HL-60 (cell line): ENCODE results near the gene CTRB2.
"Not testable (repeated sequence)": the region's sequence is repeated elsewhere in the genome, so short reads cannot be mapped to it uniquely, and the experiment has no call there.

Source experiments
- CTCF ChIP-seq: IDR thresholded peaks from one replicate; pipeline ENCODE4 v1.5.1; 2011; ENCODE audit warnings: low read length, control low read depth, inconsistent platforms; ENCODE audit not compliant: insufficient read depth
- GABPA ChIP-seq: IDR thresholded peaks from 2 replicates; pipeline ENCODE4 v1.6.1; 2012; ENCODE audit warnings: low read depth
- POLR2AphosphoS5 ChIP-seq: IDR thresholded peaks from 2 replicates; pipeline ENCODE4 v1.6.1; 2012; ENCODE audit warnings: low read depth
- REST ChIP-seq: IDR thresholded peaks from 2 replicates; pipeline ENCODE4 v1.6.1; 2012; ENCODE audit warnings: low read depth; ENCODE audit not compliant: insufficient replicate concordance
- SPI1 ChIP-seq: IDR thresholded peaks from 2 replicates; pipeline ENCODE4 v1.6.1; 2012; ENCODE audit warnings: low read depth, mild to moderate bottlenecking, borderline replicate concordance

- not testable (repeated sequence) for TF ChIP-seq CTCF, POLR2AphosphoS5, SPI1, GABPA, REST
Measured at GRCh38 chr16:75209514-75209913, 2.6 kb upstream of the CTRB2 start.
